ENCODE data around the gene F10.
A peak's percentile ranks its signal among the peaks of the same experiment; 100 is the strongest.
"Not testable (repeated sequence)": the region's sequence is repeated elsewhere in the genome, so short reads cannot be mapped to it uniquely, and the experiment has no call there.

The F10 gene

DNA sequence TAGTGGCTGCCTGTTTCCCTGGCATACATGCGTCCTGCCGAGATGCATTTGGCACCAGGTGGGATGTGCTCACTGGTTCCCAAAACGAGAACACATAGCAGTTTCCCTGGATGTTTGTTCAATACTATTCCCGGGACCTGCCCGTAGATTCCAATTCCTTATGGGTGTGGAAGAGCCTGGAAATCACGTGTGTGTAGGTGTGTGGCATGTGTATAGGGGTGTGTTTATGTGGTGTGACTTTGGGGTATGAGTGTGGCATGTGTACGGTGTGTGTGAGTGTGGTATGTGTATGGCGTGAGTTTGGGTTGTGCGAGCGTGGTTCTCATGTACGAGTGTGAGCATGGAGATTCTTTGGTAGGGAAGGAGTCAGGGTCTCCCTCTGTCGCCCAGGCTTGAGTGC, 19.9 kb upstream of the F10 start:
- H3K4me3 ChIP-seq (ENCODE audit: insufficient read depth, low read depth, low read length), result no peak overlapping the region
- no peaks in the 10 kb centered on the region for H3K4me1 ChIP-seq (ENCODE audit: control insufficient read depth, insufficient read depth, low read length)
- WGBS, 2 experiments, result 94% methylated on average over 12 of the region's 12 CpGs
- H3K36me3 ChIP-seq (ENCODE audit: control insufficient read depth, insufficient read depth, low read length), result no peaks in the 10 kb centered on the region
- no peaks in the 10 kb centered on the region for H3K27me3 ChIP-seq (ENCODE audit: control insufficient read depth, insufficient read depth, low read length, poor library complexity, severe bottlenecking)
- no peaks in the 10 kb centered on the region for H3K9me3 ChIP-seq (ENCODE audit: control insufficient read depth, low read length)
- H3K27ac ChIP-seq (ENCODE audit: insufficient read depth, low read depth, low read length, poor library complexity, severe bottlenecking), result no peak overlapping the region

DNA sequence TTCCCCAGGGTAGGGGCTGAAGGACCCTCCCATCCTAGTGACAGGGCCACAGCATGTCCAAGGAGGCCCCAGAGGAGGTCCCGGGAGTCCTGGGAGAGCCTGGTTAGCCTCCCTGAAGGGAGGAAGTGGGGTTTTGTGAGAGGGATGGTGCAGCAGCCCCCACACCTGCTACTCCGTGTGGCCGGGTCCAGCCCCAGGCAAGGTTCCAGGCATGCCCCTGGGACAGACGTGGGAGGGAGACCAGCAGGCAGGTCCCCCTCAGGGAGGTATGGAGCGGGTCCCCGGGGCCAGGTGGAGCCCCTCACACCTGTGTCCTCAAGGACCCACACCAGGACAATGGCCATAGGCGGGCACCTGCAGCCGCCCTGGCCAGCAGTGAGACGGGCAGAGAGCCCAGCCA, 19.0 kb upstream of the F10 start:
- Histone ChIP-seq H3K9me3 (ENCODE audit: control insufficient read depth, low read length) (no peaks in the 10 kb centered on the region), H3K27ac (ENCODE audit: insufficient read depth, low read depth, low read length, poor library complexity, severe bottlenecking) (no peak overlapping the region), H3K4me1 (ENCODE audit: control insufficient read depth, insufficient read depth, low read length) (no peaks in the 10 kb centered on the region), H3K27me3 (ENCODE audit: control insufficient read depth, insufficient read depth, low read length, poor library complexity, severe bottlenecking) (peaks cover 1% of the 10 kb centered on the region), H3K36me3 (ENCODE audit: control insufficient read depth, insufficient read depth, low read length) (no peaks in the 10 kb centered on the region), H3K4me3 (ENCODE audit: insufficient read depth, low read depth, low read length) (no peak overlapping the region)
- WGBS, 2 experiments, result 91% methylated on average over 9 of the region's 9 CpGs

DNA sequence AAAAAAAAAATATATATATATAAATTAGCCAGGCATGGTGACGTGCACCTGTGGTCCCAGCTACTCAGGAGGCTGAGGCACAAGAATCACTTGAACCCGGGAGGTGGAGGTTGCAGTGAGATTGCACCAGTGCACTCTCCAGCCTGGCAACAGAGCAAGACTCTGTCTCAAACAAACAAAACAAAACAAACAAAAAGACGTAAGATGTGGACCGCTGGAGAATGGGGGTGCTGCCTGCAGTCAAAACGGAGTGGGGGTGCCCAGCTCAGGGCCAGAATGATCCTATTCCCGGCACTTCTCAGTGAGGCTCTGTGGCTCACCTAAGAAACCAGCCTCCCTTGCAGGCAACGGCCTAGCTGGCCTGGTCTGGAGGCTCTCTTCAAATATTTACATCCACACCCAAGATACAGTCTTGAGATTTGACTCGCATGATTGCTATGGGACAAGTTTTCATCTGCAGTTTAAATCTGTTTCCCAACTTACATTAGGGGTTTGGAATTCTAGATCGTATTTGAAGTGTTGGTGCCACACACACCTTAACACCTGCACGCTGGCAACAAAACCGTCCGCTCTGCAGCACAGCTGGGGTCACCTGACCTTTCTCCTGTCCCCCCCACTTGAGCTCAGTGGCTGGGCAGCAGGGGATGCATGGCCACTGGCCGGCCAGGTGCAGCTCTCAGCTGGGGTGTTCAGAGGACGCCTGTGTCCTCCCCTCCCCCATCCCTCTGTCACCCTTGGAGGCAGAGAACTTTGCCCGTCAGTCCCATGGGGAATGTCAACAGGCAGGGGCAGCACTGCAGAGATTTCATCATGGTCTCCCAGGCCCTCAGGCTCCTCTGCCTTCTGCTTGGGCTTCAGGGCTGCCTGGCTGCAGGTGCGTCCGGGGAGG, 17.3 kb upstream of the F10 start, which contains the start of gene F7:
Gene F7 (plus strand): TSS at position 760 of the 889 bp plus-strand sequence. CDS start 51 bp downstream, at position 811.
- 81 to 82% methylated on average over 17 of the region's 17 CpGs for WGBS, 2 experiments
- peaks cover 17% of the 10 kb centered on the region for H3K27me3 ChIP-seq (ENCODE audit: control insufficient read depth, insufficient read depth, low read length, poor library complexity, severe bottlenecking)

DNA sequence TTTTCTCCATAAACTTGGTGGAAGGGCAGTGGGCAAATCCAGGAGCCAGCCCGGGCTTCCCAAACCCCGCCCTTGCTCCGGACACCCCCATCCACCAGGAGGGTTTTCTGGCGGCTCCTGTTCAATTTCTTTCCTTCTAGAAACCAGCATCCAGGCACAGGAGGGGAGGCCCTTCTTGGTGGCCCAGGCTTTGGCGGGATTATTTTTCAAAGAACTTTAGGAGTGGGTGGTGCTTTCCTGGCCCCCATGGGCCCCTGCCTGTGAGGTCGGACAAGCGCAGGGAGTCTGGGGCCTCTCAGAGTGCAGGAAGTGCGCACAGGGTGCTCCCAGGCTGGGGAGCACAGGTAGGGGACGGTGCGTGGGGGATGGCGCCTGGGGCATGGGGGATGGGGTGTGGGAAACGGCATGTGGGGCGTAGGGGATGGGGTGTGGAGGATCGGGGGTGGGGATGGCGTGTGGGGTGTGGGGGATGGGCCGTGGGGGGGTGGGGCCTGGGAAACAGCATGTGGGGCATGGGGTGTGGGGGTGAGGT, 16.6 kb upstream of the F10 start:
- no peak overlapping the region for H3K4me3 ChIP-seq (ENCODE audit: insufficient read depth, low read depth, low read length)
- H3K9me3 ChIP-seq (ENCODE audit: control insufficient read depth, low read length), result no peaks in the 10 kb centered on the region
- no peak overlapping the region for H3K27ac ChIP-seq (ENCODE audit: insufficient read depth, low read depth, low read length, poor library complexity, severe bottlenecking)
- H3K36me3 ChIP-seq (ENCODE audit: control insufficient read depth, insufficient read depth, low read length), result no peaks in the 10 kb centered on the region
- H3K4me1 ChIP-seq (ENCODE audit: control insufficient read depth, insufficient read depth, low read length), result peaks cover 3% of the 10 kb centered on the region
- H3K27me3 ChIP-seq (ENCODE audit: control insufficient read depth, insufficient read depth, low read length, poor library complexity, severe bottlenecking), result peaks cover 24% of the 10 kb centered on the region
- 78 to 81% methylated on average over 16 of the region's 16 CpGs for WGBS, 2 experiments

More for the DNA sequence above, 17.3 kb upstream of the F10 start, which contains the start of gene F7:
- Histone ChIP-seq H3K27ac (ENCODE audit: insufficient read depth, low read depth, low read length, poor library complexity, severe bottlenecking) (no peak within 1 kb of the TSS), H3K9me3 (ENCODE audit: control insufficient read depth, low read length) (no peaks in the 10 kb centered on the region), H3K36me3 (ENCODE audit: control insufficient read depth, insufficient read depth, low read length) (no peaks in the 10 kb centered on the region), H3K4me3 (ENCODE audit: insufficient read depth, low read depth, low read length) (no peak within 1 kb of the TSS), H3K4me1 (ENCODE audit: control insufficient read depth, insufficient read depth, low read length) (peaks cover 3% of the 10 kb centered on the region)

DNA sequence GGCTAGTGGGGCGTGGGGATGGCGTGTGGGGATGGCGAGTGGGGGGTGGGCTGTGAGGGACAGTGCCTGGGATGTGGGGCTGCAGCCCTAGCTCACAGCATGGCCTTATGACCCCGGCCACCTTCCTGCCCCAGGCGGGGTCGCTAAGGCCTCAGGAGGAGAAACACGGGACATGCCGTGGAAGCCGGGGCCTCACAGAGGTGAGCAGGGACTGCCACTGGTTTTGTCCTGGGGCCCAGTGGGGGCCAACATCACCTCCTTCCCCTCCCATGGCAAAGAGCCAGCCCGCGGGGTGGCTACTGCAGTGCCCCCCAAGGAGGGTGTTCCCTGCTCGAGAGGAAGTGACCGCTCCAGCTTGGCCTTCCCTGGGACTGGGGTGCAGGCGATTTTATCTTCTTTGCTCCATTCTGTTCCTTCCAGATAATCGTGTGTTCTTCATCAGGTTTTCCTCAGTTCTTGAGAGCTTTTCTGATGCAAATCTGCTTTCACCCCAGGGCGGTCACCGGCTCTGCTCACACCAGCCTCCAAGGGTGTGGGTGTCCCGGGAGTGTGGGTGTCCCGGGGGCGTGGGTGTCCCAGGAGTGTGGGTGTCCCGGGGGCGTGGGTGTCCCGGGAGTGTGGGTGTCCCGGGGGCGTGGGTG, 15.8 kb upstream of the F10 start:
- Histone ChIP-seq H3K27ac (ENCODE audit: insufficient read depth, low read depth, low read length, poor library complexity, severe bottlenecking) (no peak overlapping the region), H3K36me3 (ENCODE audit: control insufficient read depth, insufficient read depth, low read length) (no peaks in the 10 kb centered on the region), H3K9me3 (ENCODE audit: control insufficient read depth, low read length) (no peaks in the 10 kb centered on the region), H3K4me1 (ENCODE audit: control insufficient read depth, insufficient read depth, low read length) (peaks cover 3% of the 10 kb centered on the region), H3K4me3 (ENCODE audit: insufficient read depth, low read depth, low read length) (no peak overlapping the region), H3K27me3 (ENCODE audit: control insufficient read depth, insufficient read depth, low read length, poor library complexity, severe bottlenecking) (peaks cover 31% of the 10 kb centered on the region)
- 85% methylated on average over 18 to 22 of the region's 25 CpGs for WGBS, 2 experiments

DNA sequence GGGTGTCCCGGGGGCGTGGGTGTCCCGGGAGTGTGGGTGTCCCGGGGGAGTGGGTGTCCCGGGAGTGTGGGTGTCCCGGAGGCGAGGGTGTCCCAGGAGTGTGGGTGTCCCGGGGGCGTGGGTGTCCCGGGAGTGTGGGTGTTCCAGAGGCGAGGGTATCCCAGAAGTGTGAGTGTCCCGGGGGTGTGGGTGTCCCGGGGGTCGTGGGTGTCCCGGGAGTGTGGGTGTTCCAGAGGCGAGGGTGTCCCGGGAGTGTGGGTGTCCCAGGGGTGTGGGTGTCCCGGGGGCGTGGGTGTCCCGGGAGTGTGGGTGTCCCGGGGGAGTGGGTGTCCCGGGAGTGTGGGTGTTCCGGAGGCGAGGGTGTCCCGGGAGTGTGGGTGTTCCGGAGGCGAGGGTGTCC, 14.1 kb upstream of the F10 start:
- not testable (repeated sequence) for H3K27ac ChIP-seq (ENCODE audit: insufficient read depth, low read depth, low read length, poor library complexity, severe bottlenecking); H3K4me3 ChIP-seq (ENCODE audit: insufficient read depth, low read depth, low read length); H3K4me1 ChIP-seq (ENCODE audit: control insufficient read depth, insufficient read depth, low read length); H3K36me3 ChIP-seq (ENCODE audit: control insufficient read depth, insufficient read depth, low read length); H3K9me3 ChIP-seq (ENCODE audit: control insufficient read depth, low read length)
- whole genome bisulfite sequencing, 2 experiments, result 94 to 97% methylated on average over 22 to 23 of the region's 27 CpGs
- H3K27me3 ChIP-seq (ENCODE audit: control insufficient read depth, insufficient read depth, low read length, poor library complexity, severe bottlenecking), result peaks cover 37% of the 10 kb centered on the region

DNA sequence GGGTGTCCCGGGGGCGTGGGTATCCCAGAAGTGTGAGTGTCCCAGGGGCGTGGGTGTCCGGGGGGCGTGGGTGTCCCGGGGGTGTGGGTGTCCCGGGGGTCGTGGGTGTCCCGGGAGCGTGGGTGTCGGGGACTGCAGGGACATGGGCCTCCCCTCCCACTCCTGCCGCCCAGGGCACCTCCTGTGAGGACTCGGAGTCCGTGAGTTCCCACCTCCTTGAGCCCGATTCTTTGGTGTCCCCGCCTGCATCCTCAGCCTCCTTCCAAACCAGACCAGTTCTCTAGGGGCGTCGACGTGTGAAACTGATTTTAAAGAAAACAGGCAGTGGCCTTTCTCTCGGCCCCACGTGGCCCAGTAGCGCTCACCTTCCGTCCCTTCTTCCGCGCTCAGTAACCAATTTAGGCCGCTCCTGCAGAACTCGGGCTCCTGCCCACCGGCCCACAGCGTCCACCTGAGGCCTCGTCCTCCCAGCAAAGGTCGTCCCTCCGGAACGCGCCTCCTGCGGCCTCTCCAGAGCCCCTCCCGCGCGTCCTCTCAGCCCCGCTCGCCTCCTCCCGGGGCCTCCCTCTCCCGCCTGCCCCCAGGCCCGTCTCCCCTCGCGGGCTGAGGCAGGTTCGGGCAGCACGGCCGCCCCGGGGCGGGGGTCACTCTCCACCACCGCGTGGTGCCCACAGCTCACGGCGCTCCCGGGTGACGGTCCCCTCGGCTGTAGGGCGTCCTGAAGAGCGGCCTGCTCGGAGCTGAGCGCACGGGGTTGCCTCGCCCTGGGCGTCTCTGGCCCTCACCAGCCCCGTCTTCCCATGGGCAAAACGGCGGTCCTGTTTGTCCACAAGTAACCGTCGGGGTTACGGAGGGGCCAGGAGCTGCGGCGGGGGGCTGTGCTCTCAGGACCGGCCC, 13.2 kb upstream of the F10 start:
- Histone ChIP-seq H3K9me3 (ENCODE audit: control insufficient read depth, low read length) (no peaks in the 10 kb centered on the region), H3K36me3 (ENCODE audit: control insufficient read depth, insufficient read depth, low read length) (no peaks in the 10 kb centered on the region), H3K27me3 (ENCODE audit: control insufficient read depth, insufficient read depth, low read length, poor library complexity, severe bottlenecking) (peaks cover 40% of the 10 kb centered on the region), H3K4me1 (ENCODE audit: control insufficient read depth, insufficient read depth, low read length) (peaks cover 3% of the 10 kb centered on the region), H3K27ac (ENCODE audit: insufficient read depth, low read depth, low read length, poor library complexity, severe bottlenecking) (no peak overlapping the region), H3K4me3 (ENCODE audit: insufficient read depth, low read depth, low read length) (no peak overlapping the region)
- WGBS, 2 experiments, result 25% methylated on average over 73 of the region's 73 CpGs

DNA sequence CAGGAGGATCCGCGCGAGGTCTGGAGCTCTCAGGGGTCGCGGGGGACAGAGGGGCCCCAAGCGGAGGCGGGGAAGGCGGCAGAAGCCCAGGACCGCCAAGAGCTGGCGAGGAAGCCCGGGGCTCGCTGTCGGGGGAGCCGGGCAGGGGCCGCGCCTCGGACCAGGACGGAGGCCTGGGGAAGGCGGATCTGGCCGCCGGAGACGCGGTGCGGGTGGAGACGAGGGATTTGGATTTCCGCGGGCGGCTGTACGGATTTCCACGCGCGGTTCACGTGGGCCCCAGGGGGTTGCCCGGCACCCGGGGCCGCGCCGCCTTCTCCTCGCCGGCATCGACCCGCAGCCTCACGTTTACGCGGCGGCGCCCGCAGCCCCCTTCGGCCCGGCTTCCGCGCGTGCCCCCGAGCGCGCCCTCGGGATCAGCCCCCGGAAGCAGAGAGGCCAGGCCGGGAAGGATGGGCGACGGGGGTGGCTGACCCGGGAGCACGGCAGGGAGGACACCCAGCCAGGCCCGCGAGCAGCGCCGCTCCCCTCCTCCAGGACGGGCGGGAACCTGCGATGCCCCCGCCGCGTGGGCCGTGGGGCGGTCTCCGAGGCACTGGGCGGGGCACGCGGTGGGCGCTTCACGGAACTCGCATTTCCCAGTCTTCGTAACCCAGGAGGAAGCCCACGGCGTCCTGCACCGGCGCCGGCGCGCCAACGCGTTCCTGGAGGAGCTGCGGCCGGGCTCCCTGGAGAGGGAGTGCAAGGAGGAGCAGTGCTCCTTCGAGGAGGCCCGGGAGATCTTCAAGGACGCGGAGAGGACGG, 12.3 kb upstream of the F10 start:
- H3K36me3 ChIP-seq (ENCODE audit: control insufficient read depth, insufficient read depth, low read length), result no peaks in the 10 kb centered on the region
- peaks cover 40% of the 10 kb centered on the region for H3K27me3 ChIP-seq (ENCODE audit: control insufficient read depth, insufficient read depth, low read length, poor library complexity, severe bottlenecking)
- no peak overlapping the region for H3K27ac ChIP-seq (ENCODE audit: insufficient read depth, low read depth, low read length, poor library complexity, severe bottlenecking)
- peaks cover 3% of the 10 kb centered on the region for H3K4me1 ChIP-seq (ENCODE audit: control insufficient read depth, insufficient read depth, low read length)
- peak overlapping the region; percentile 25 for H3K4me3 ChIP-seq (ENCODE audit: insufficient read depth, low read depth, low read length)
- no peaks in the 10 kb centered on the region for H3K9me3 ChIP-seq (ENCODE audit: control insufficient read depth, low read length)
- 4% methylated on average over 99 of the region's 99 CpGs for WGBS, 2 experiments

DNA sequence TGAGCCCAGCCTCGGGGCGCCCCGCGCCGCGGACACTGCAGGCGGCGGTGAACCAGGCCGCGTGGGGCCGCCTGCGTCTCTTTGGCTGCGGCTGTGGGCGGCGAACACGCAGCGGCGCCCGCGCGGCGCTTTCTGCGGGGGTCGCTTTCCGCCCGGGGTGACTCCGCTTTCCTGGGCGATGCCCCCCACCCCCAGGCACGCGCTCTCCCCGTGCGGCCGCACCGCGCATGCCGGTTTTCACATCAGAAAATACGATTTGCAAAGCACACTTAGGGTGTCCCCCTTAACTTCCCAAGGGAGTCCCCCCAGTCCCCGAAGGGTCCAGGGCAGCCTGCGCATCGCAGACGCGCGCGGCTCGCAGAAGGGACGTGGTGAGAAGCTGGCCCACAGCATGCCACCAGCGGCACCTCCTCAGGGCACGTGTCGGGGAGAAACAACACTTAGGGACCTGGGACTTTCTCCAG, 11.7 kb upstream of the F10 start:
- Histone ChIP-seq H3K27me3 (ENCODE audit: control insufficient read depth, insufficient read depth, low read length, poor library complexity, severe bottlenecking) (peaks cover 40% of the 10 kb centered on the region), H3K4me3 (ENCODE audit: insufficient read depth, low read depth, low read length) (peak overlapping the region; percentile 25), H3K9me3 (ENCODE audit: control insufficient read depth, low read length) (no peaks in the 10 kb centered on the region), H3K27ac (ENCODE audit: insufficient read depth, low read depth, low read length, poor library complexity, severe bottlenecking) (no peak overlapping the region), H3K36me3 (ENCODE audit: control insufficient read depth, insufficient read depth, low read length) (no peaks in the 10 kb centered on the region), H3K4me1 (ENCODE audit: control insufficient read depth, insufficient read depth, low read length) (peaks cover 3% of the 10 kb centered on the region)
- WGBS, 2 experiments, result 37% methylated on average over 49 of the region's 49 CpGs

Measured in ectodermal cell (in vitro differentiated cells).